Measurements from ENCODE around the gene KDM2B.

DNA sequence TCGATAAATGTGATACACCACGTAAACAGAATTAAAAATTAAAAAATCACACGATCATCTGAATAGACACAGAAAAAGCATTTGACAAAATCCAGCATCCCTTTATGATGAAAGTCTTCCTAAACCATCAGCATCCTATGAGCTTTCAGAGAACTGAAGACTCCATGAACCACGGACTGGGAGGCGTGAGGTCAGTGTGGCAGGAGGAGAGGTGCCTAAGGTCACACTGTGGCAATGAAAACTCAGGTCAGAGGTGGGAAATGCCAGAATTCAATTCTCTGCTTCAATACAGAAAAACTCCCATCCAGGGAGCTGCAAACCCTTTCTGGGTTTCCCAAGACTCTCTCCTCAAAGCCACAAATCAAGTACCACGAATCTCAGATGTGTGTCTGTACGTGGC is 51.6 kb downstream of the KDM2B start:
- TF ChIP-seq, protein P1, sequence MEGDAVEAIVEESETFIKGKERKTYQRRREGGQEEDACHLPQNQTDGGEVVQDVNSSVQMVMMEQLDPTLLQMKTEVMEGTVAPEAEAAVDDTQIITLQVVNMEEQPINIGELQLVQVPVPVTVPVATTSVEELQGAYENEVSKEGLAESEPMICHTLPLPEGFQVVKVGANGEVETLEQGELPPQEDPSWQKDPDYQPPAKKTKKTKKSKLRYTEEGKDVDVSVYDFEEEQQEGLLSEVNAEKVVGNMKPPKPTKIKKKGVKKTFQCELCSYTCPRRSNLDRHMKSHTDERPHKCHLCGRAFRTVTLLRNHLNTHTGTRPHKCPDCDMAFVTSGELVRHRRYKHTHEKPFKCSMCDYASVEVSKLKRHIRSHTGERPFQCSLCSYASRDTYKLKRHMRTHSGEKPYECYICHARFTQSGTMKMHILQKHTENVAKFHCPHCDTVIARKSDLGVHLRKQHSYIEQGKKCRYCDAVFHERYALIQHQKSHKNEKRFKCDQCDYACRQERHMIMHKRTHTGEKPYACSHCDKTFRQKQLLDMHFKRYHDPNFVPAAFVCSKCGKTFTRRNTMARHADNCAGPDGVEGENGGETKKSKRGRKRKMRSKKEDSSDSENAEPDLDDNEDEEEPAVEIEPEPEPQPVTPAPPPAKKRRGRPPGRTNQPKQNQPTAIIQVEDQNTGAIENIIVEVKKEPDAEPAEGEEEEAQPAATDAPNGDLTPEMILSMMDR (IDR thresholded peaks at IDR 0.05; ENCODE audit: poor library complexity): no peak
- TF ChIP-seq EZH2 (IDR thresholded peaks at IDR 0.05; ENCODE audit: borderline replicate concordance) (no peak), EZH2phosphoT487 (IDR thresholded peaks at IDR 0.05; ENCODE audit: low read depth, severe bottlenecking, unreplicated experiment) (no peak)
